NCI-H2081 (cell line): ENCODE data around the gene PIK3R2.
A peak's percentile ranks its signal among the peaks of the same experiment; 100 is the strongest.
"Not testable (repeated sequence)": the region's sequence is repeated elsewhere in the genome, so short reads cannot be mapped to it uniquely, and the experiment has no call there.

Source experiments
- DNase-seq, 2 experiments: peaks; one replicate each; lab custom pipeline; 2025; lab: John Stamatoyannopoulos, UW

PIK3R2 gene

GRCh38 chr19:18155095-18156087 lies 2.4 kb downstream of the PIK3R2 start:
- DNase-seq = no peak

GRCh38 chr19:18156268-18156667 lies 3.3 kb downstream of the PIK3R2 start:
- no peak for DNase-seq

DNA sequence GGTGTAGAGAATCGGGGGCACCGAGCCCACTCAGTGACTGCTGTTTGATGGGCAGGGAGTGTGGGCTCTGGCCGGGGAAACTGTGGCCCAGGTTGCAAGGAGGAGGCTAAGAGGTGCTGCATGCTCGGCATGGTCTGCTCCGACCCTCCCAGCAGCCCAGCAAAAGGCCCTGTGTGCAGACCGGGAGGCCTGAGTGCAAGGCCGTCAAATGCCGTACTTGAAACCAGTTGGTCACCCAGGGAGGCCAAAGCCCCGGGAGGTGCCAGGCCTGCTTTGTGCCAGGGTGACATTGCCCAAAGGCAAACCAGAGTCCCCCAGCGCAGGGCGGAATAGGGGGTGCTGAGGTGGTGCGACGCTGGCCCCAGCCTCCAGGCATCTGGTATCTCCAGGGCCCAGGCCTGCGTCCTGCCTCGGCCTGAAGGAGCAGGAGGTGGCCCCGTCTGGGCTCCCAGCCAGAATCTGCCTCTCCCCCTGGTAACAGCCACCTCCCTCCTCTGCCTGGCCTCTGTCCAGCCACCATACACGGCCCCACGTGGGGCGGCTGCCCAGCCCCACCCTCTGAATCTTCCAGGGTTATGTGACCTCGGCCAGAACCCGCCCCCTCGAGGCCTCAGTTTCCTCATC lies 4.0 kb downstream of the PIK3R2 start:
- peak; percentile 93 to 96 for DNase-seq

DNA sequence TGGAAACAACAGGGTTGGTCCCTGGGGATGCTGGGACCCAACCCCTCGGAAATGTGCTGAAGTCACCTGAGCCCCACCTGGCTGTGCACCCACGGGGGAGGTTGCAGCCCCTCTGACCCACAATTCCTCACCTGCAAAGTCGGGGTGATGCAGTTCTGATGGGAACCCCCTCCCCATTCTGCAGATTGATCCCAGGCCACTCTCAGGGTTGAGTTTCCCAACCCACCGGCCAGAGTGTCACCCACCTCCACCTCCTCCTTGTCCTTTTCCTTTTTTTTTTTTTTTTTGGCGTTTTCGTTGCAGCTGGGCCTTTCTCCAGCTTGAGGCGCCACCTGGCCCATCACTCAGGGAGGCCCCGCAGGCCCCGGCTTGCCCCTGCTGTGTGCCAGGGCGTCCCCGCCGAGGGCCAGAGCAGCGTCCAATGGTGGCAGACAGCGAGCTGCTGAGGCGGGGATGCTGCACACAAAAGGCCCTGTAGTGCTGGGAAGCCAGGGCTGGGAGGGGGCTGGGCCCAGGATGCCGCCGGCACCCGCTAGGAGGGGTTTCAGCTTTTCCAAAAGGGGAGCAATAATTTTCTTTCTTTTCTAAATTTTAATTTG lies 4.6 kb downstream of the PIK3R2 start:
- peak; percentile 89 to 96 for DNase-seq

- DNase-seq = no peak
Measured at GRCh38 chr19:18158467-18158866, 5.5 kb downstream of the PIK3R2 start.

- not testable (repeated sequence) for DNase-seq
Measured at GRCh38 chr19:18159059-18159616, 6.2 kb downstream of the PIK3R2 start.

DNA sequence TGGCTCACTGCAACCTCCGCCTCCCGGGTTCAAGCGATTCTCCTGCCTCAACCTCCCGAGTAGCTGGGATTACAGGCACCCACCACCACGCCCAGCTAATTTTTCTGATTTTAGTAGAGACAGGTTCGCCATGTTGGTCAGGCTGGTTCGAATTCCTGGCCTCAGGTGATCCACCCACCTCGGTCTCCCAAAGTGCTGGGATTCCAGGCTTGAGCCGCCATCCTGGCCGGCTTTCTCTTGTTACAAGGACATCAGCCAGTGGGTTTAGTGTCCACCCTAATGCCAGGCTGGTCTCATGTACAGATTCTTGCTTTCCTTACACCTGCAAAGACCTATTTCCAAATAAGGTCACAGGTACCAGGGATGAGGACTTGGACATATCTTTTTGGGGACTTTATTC lies 6.8 kb downstream of the PIK3R2 start:
- DNase-seq = no peak

DNA sequence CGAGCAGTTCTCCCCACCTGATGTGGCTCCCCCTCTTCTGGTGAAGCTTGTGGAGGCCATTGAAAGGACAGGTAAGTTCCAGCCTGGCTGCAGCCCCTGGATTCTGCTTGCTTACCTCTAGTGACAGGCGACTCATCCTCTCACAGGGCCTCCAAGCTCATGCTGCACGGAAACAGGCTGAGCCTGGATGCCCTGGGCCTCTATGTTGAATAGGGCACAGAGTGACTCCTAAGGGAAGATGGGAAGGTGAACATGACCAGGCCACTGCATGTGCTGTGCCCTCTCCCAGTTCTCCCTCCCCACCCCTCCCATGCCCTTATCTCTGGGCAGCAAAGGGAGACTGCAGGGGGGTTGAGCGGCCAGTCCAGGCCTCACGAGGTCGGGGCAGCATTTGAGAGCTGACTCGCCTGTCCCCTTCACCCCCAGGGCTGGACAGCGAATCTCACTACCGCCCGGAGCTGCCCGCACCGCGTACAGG lies 7.6 kb downstream of the PIK3R2 start:
- no peak for DNase-seq

DNA sequence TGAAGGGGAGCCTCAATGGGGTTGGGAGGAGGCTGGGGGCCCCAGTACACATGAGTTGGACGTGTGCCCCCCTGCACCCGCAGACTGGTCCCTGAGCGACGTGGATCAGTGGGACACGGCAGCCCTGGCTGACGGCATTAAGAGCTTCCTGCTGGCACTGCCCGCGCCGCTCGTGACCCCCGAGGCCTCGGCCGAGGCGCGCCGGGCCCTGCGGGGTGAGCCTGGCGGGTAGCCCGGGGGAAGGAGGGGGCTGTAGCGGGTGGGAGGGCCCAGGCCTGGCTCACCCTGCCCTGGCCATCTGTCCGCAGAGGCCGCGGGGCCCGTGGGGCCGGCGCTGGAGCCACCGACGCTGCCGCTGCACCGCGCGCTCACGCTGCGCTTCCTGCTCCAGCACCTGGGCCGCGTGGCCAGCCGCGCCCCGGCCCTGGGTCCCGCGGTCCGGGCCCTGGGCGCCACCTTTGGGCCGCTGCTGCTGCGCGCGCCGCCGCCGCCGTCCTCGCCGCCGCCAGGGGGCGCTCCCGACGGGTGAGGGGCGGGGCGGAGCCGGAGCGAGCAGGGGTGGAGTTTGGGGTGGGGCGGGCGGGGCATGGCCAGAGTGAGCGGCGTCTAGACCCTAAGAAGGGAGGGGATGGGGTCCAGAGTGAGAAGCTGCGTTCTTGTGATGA lies 8.1 kb downstream of the PIK3R2 start:
- DNase-seq = peak; percentile 63 to 65

DNA sequence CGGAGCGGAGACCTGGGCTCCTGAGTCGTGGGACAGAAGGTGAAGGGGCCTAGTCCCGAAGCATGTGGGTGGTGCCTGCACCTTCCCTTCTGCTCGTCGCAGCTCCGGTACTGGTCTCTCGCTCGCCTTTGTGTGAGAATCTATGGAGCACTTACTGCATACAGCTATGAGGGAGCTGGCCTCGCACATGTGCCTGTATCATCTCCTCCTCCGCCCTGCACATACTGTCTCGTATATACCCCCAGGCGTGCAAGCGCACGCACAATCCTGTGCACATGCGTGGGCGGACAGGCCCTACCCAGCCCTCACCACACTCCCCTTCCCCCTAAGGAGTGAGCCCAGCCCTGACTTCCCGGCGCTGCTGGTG lies 8.7 kb downstream of the PIK3R2 start:
- DNase-seq = no peak

DNA sequence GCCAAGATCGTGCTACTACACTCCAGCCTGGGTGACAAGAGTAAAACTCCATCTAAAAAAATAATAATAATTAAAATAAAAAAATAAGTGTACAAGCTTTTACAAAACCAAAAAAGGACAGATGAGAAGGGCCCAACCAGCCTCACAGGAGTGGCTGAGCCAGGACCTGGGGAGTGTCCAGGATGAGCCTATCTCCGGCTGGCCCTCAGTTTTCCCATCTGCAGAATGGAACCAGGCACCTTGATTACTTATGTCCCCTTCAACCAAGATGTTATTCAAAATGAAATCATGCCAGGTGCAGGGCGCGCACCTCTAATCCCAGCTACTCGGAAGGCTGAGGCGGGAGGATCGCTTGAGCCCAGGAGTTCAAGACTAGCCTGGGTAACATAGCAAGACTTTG lies 11.1 kb downstream of the PIK3R2 start:
- DNase-seq = no peak

GRCh38 chr19:18165794-18166544 lies 13.0 kb downstream of the PIK3R2 start:
- no peak for DNase-seq

- DNase-seq = no peak
Measured at GRCh38 chr19:18167011-18167410, 14.0 kb downstream of the PIK3R2 start.

GRCh38 chr19:18167975-18168645 lies 15.1 kb downstream of the PIK3R2 start:
- DNase-seq = no peak

GRCh38 chr19:18168673-18169381 lies 15.9 kb downstream of the PIK3R2 start:
- no peak for DNase-seq

- DNase-seq = no peak
Measured at GRCh38 chr19:18170714-18171255, 17.8 kb downstream of the PIK3R2 start.

DNA sequence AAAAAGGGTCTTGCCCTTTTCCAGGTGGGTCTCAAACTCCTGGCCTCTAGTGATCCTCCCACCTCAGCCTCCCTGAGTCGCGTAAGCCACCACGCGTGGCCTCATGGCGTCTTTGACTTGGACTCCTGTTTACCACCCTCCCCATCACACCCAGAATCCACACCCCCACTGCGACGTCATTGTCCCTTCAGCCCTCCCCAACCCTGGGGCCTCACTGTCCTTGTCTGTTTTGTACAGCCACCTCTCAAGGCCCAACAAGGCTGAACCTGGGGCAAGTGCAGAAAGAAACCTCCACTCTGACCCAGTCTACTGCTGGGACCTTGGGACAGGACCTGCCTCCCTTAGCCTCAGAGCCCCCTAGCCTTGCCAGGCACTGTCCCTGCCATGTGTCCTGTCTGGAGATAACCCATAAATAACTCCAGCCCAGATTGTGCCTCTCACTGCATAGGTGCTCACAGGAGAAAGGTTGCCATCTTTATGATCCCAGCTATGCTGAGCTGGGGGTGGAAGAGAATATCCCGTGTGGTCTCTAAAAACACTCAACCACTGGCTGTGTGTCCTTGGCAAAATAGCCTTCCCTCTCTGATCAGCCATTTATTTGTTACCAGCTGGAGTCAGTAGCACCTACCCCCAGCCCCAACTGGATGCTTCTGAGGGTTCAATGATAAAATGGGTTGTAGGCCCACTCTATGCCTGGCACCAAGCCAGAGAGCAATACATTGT lies 18.8 kb downstream of the PIK3R2 start:
- DNase-seq = no peak

DNA sequence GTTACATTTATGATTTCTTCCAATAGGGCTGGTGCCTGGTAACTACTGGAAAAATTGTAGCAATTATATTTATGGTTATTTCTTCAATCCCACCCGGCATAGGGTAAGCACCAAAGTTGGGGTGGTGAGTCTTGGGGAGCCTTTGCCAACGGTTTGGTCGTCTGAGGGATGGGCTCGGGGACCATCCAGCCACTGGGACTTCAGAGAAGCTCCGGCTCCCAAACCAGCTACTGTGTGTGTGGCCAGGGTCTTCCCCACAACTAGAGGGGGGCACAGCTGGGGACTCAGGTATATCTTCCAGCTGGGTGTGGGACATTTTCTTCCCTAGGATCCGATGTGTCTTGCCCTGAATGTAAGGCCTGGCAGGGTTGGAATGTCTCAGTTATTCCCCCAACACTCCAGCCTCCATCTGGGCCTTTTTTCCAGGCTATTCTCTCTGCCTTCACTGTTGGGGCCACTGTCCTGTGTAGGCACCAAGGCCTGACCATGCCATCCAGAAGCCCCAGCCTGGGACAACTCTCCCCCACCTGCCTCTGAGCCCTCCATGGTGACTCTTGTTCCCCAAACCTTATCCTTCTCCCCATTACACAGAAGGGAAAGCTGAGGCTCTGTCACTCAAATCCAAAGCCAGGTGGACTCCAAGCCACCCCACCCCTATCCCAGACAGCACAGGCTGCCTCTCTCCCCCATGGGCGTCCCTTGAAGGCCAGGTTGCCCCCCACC lies 19.5 kb downstream of the PIK3R2 start:
- DNase-seq = no peak
